Activated CD8-positive, alpha-beta T cell treated with anti-CD3 and anti-CD28 coated beads for 36 hours (primary cell): ENCODE data around the gene POMGNT2. TPM values are rescaled to one million over a fixed set of nuclear protein-coding genes. Genes with fewer than 3 reads are reported as not detected.

Experiments used
- ATAC-seq: fragments of 200-7000 bp; cut with Tn5 transposase; one replicate; pipeline ENCODE4 v1.10.0; 2021; ENCODE audit warnings: mild to moderate bottlenecking, moderate library complexity
- CTCF ChIA-PET: fragments of 350-600 bp; sonication (Branson Sonifier 250); formaldehyde crosslinking; loops from one replicate; lab custom pipeline; 2021; ENCODE audit warnings: antibody characterized with exemption; lab: Charles Lee
- POLR2A ChIA-PET: fragments of 350-600 bp; sonication (Branson Sonifier 250); formaldehyde crosslinking; loops from one replicate; lab custom pipeline; 2021; ENCODE audit warnings: antibody characterized with exemption; lab: Charles Lee
- DNase-seq: peaks from one replicate; pipeline ENCODE4 v3.0.0-alpha.2; 2020
- H3K27ac Mint-ChIP-seq: one replicate; pipeline ENCODE4 v1.8.0; 2021; ENCODE audit warnings: mild to moderate bottlenecking, mixed read lengths
- H3K27me3 Mint-ChIP-seq: one replicate; pipeline ENCODE4 v1.8.0; 2021; ENCODE audit warnings: mixed read lengths
- H3K36me3 Mint-ChIP-seq: one replicate; pipeline ENCODE4 v1.8.0; 2021; ENCODE audit warnings: low read depth, mixed read lengths
- H3K4me1 Mint-ChIP-seq: one replicate; pipeline ENCODE4 v1.8.0; 2021; ENCODE audit warnings: low read depth, mixed read lengths
- H3K4me3 Mint-ChIP-seq: one replicate; pipeline ENCODE4 v1.8.0; 2021; ENCODE audit warnings: mild to moderate bottlenecking, moderate library complexity, mixed read lengths
- H3K9me3 Mint-ChIP-seq: one replicate; pipeline ENCODE4 v1.8.0; 2021; ENCODE audit warnings: mixed read lengths
- intact Hi-C: fragments of 100-400 bp; cut with micrococcal nuclease; formaldehyde crosslinking; loops from one replicate; pipeline ENCODE4 v1.10.0; 2022
- total RNA-seq, 2 experiments: library from RNA; stranded (reverse); gene quantifications; one replicate each; pipeline ENCODE4 v1.2.3, GENCODE V29; 2021
- TF ChIP-seq, protein P1 (sequence below): fragments of 200-600 bp; IDR thresholded peaks from one replicate; pipeline ENCODE4 v1.8.0; 2022; ENCODE audit warnings: antibody characterized with exemption, mild to moderate bottlenecking

POMGNT2 gene
- total RNA-seq, 2 experiments from 2014 or later: 11.9 to 12.0 TPM

DNA sequence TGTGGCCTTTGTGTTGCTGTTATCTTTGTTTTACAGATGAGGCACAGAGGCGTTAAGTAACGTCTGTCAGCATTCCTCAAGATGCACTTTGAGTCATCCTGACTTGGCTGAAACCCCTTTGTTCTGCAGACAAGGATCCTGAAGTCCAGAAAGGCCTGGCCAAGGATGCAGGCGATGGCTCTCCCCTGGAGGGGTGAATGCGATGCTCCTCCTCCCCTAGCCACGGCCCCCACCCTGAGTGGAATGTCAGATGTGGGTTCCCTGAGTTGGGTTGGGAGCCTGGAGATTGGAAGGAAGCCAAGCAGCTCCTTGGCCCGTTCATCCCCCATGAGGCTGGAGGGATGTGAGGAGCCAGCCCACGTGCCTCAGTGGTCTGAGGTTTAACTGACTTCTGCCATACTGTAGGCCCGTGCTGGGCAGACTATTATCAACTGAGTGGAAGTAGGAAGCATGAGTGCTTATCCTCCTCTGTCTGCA lies 43.3 kb downstream of the POMGNT2 start:
- Mint-ChIP-seq H3K9me3 (no peaks in the 10 kb centered on the region), H3K36me3 (no peaks in the 10 kb centered on the region), H3K27ac (no peak overlapping the region), H3K4me3 (no peak overlapping the region), H3K4me1 (peaks cover 21% of the 10 kb centered on the region), H3K27me3 (no peaks in the 10 kb centered on the region)
- TF ChIP-seq, protein P1, sequence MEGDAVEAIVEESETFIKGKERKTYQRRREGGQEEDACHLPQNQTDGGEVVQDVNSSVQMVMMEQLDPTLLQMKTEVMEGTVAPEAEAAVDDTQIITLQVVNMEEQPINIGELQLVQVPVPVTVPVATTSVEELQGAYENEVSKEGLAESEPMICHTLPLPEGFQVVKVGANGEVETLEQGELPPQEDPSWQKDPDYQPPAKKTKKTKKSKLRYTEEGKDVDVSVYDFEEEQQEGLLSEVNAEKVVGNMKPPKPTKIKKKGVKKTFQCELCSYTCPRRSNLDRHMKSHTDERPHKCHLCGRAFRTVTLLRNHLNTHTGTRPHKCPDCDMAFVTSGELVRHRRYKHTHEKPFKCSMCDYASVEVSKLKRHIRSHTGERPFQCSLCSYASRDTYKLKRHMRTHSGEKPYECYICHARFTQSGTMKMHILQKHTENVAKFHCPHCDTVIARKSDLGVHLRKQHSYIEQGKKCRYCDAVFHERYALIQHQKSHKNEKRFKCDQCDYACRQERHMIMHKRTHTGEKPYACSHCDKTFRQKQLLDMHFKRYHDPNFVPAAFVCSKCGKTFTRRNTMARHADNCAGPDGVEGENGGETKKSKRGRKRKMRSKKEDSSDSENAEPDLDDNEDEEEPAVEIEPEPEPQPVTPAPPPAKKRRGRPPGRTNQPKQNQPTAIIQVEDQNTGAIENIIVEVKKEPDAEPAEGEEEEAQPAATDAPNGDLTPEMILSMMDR: no peak
- CTCF ChIA-PET: no interaction called here
- DNase-seq: no peak
- intact Hi-C loops: no loop called here
- POLR2A ChIA-PET: no interaction called here
- no peak for ATAC-seq

- Mint-ChIP-seq H3K36me3 (no peaks in the 10 kb centered on the region), H3K27ac (no peak overlapping the region), H3K27me3 (no peaks in the 10 kb centered on the region), H3K9me3 (no peaks in the 10 kb centered on the region), H3K4me1 (peaks cover 21% of the 10 kb centered on the region), H3K4me3 (no peak overlapping the region)
- TF ChIP-seq, protein P1: no peak
- ChIA-PET POLR2A (interaction anchor here (0.8 kb wide), 1 partner anchor 10 kb away, joined by 3 read pairs; no protein-coding TSS in a partner anchor), CTCF (no interaction called here)
- intact Hi-C loops: no loop called here
- DNase-seq: no peak
- no peak for ATAC-seq
Measured at GRCh38 chr3:43062040-43062563, 43.8 kb downstream of the POMGNT2 start.

GRCh38 chr3:43061101-43061895 lies 44.6 kb downstream of the POMGNT2 start:
- Mint-ChIP-seq H3K4me3 (no peak overlapping the region), H3K9me3 (no peaks in the 10 kb centered on the region), H3K4me1 (peaks cover 21% of the 10 kb centered on the region), H3K27me3 (no peaks in the 10 kb centered on the region), H3K27ac (no peak overlapping the region), H3K36me3 (no peaks in the 10 kb centered on the region)
- DNase-seq: no peak
- intact Hi-C loops: no loop called here
- ChIA-PET POLR2A (interaction anchor here (0.8 to 1.2 kb wide), 2 partner anchors 10 to 37 kb away, joined by 3 read pairs; no protein-coding TSS in a partner anchor), CTCF (interaction anchor here (0.8 to 3.8 kb wide), 2 partner anchors 10 to 99 kb away, joined by 4 to 22 read pairs; no protein-coding TSS in a partner anchor)
- ATAC-seq: no peak
- TF ChIP-seq, protein P1: no peak

DNA sequence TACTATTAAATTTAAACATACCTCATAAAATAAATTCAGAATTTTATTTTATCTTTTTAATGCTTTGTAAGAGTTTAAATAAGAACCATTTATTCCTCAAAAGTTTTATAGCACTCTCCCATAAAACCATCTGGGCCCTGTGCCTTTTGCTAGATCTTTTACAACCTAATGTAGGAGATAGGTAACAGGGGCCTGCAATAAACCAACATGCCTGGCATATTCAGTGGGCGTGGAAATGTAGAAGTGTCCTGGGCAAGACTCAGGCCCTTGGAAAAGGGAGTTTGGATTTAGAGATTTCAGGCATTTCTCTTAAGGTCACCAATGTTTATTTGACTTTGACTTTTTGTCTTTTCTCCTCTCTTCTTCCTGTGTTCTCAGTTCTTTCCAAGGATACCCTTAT lies 46.4 kb downstream of the POMGNT2 start:
- no peaks in the 10 kb centered on the region for H3K27me3 Mint-ChIP-seq
- ATAC-seq: no peak
- intact Hi-C loops: no loop called here
- ChIA-PET POLR2A (no interaction called here), CTCF (interaction anchor here (1.0 to 3.8 kb wide), 3 partner anchors 12 to 97 kb away, joined by 3 to 22 read pairs (median 8); no protein-coding TSS in a partner anchor)
- no peak for DNase-seq
- H3K36me3 Mint-ChIP-seq: no peaks in the 10 kb centered on the region
- H3K4me3 Mint-ChIP-seq: no peak overlapping the region
- peaks cover 21% of the 10 kb centered on the region for H3K4me1 Mint-ChIP-seq
- TF ChIP-seq, protein P1: no peak
- H3K27ac Mint-ChIP-seq: no peak overlapping the region
- no peaks in the 10 kb centered on the region for H3K9me3 Mint-ChIP-seq
